ENCODE results near the gene KCTD10. TPM values are rescaled to one million over a fixed set of nuclear protein-coding genes. Genes with fewer than 3 reads are reported as not detected.

The KCTD10 gene
- total RNA-seq, 1 experiment from 2014 or later: 71.3 TPM

- Mint-ChIP-seq H3K27ac (peak overlapping the region; percentile 97 to 100 (median 98)), H3K36me3 (ENCODE audit: insufficient read depth in 1 of 3, low read depth in 3 of 3) (peaks cover 27 to 53% (median 52%) of the 10 kb centered on the region in 3 experiments; a peak in 6 of 7 replicates), H3K9me3 (no peaks in the 10 kb centered on the region; a peak in 2 of 5 replicates), H3K4me1 (peaks cover 66 to 68% of the 10 kb centered on the region in 2 experiments), H3K27me3 (ENCODE audit: low read depth) (no peaks in the 10 kb centered on the region), H3K4me3 (peak overlapping the region; percentile 32 to 46)
- H3K4ac ChIP-seq (ENCODE audit: low read depth, low read length): no peak overlapping the region; the same call in 1 of the 2 replicates
- no peak overlapping the region for H2BK20ac ChIP-seq (ENCODE audit: low read depth, low read length, poor library complexity, severe bottlenecking)
- no peak overlapping the region for H4K5ac ChIP-seq (ENCODE audit: insufficient read length, low read depth, low read length)
- no peak for TF ChIP-seq CTCF (conservative IDR thresholded peaks at IDR 0.05)
- peak overlapping the region; percentile 88 for H3K27ac ChIP-seq (ENCODE audit: insufficient read length, low read depth, low read length)
- H3K23me2 ChIP-seq (ENCODE audit: insufficient read length, low read depth, low read length, poor library complexity, severe bottlenecking): no peaks in the 10 kb centered on the region
- H3K23ac ChIP-seq (ENCODE audit: insufficient read length, low read depth, low read length): no peak overlapping the region
- WGBS (ENCODE audit: extremely low coverage, insufficient read length, low lambda C conversion rate): no CpG with 5 or more reads among the region's 6 CpGs
- peak overlapping the region; percentile 1 for H2AK5ac ChIP-seq (ENCODE audit: insufficient read length, low read length)
- peaks cover 2% of the 10 kb centered on the region for H4K20me1 ChIP-seq (ENCODE audit: control insufficient read depth, insufficient read depth, insufficient read length)
- no peak overlapping the region for H2BK15ac ChIP-seq (ENCODE audit: low read depth, low read length)
- DNase-seq: peak; percentile 80
- no peak overlapping the region for H2BK120ac ChIP-seq (ENCODE audit: low read depth, low read length, poor library complexity, severe bottlenecking)
- H4K91ac ChIP-seq (ENCODE audit: insufficient read length, low read depth, low read length): no peak overlapping the region
- no peak overlapping the region for H3T11ph ChIP-seq (ENCODE audit: low read length)
- H3K56ac ChIP-seq (ENCODE audit: insufficient read length, low read depth, low read length): no peak overlapping the region
- H3K79me1 ChIP-seq (ENCODE audit: insufficient read depth, low read depth, low read length, poor library complexity, severe bottlenecking): peaks cover 6% of the 10 kb centered on the region
- peak overlapping the region; percentile 63 for H3K18ac ChIP-seq (ENCODE audit: insufficient read length, low read depth, low read length)
- peaks cover 5% of the 10 kb centered on the region; the same call in 1 of the 2 replicates for H3K79me2 ChIP-seq (ENCODE audit: insufficient read depth, low read length)
- H3K27me3 ChIP-seq (ENCODE audit: insufficient read depth, low read length): no peaks in the 10 kb centered on the region
- H4K8ac ChIP-seq (replicated peaks; ENCODE audit: insufficient read length, low read depth, low read length): no peak overlapping the region
- peak overlapping the region; percentile 82 for H3K14ac ChIP-seq (ENCODE audit: insufficient read depth, low read length)
- H2AFZ ChIP-seq (ENCODE audit: low read length): no peak overlapping the region
- H3K4me2 ChIP-seq (ENCODE audit: insufficient read depth, insufficient read length, low read length): peak overlapping the region; percentile 34
- peak overlapping the region; percentile 3 for H2BK5ac ChIP-seq (ENCODE audit: insufficient read length, low read length)
- peak overlapping the region; percentile 51 for H3K9ac ChIP-seq (ENCODE audit: extremely low read depth, insufficient read length, low read length)
- H3K9me3 ChIP-seq (ENCODE audit: control insufficient read depth, low read depth, low read length): no peaks in the 10 kb centered on the region
- peaks cover 36% of the 10 kb centered on the region; the same call in 1 of the 2 replicates for H3K4me1 ChIP-seq (ENCODE audit: insufficient read depth, low read length)
- no peak overlapping the region for H2BK12ac ChIP-seq (ENCODE audit: insufficient read length, low read depth, low read length)
Measured at GRCh38 chr12:109458771-109459208, 18.3 kb downstream of the KCTD10 start.
